ENCODE measurements around the gene PRR12.
A peak's percentile ranks its signal among the peaks of the same experiment; 100 is the strongest.

The PRR12 gene

GRCh38 chr19:49664171-49665035, 73.4 kb downstream of the PRR12 start:
- peak overlapping the region; percentile 73 for H3K4me3 ChIP-seq (ENCODE audit: low read depth, low read length)
- peak; percentile 10 for TF ChIP-seq CTCF (IDR thresholded peaks at IDR 0.05; ENCODE audit: low read depth, low read length, missing control alignments)
- in situ Hi-C loops (cut with HindIII; ENCODE audit: low sequenced_read_pairs) = no loop called here
- no peak for DNase-seq (ENCODE audit: low read depth)

GRCh38 chr19:49665036-49665350, 74.0 kb downstream of the PRR12 start:
- in situ Hi-C loops (cut with HindIII; ENCODE audit: low sequenced_read_pairs) = no loop called here
- no peak for TF ChIP-seq CTCF (IDR thresholded peaks at IDR 0.05; ENCODE audit: low read depth, low read length, missing control alignments)
- H3K4me3 ChIP-seq (ENCODE audit: low read depth, low read length) = peak overlapping the region; percentile 73
- no peak for DNase-seq (ENCODE audit: low read depth)

GRCh38 chr19:49665351-49666119, 74.6 kb downstream of the PRR12 start, which contains the start of the genes BCL2L12 and IRF3:
Gene BCL2L12 (plus strand): TSS chr19:49665933. CDS start chr19:49666693, 760 bp downstream.
Gene IRF3 (minus strand): TSS chr19:49665857. CDS start chr19:49664838, 1,019 bp downstream.
- in situ Hi-C loops (cut with HindIII; ENCODE audit: low sequenced_read_pairs) = no loop called here
- peak within 1 kb of the TSS; percentile 73 for H3K4me3 ChIP-seq (ENCODE audit: low read depth, low read length)
- TF ChIP-seq CTCF (IDR thresholded peaks at IDR 0.05; ENCODE audit: low read depth, low read length, missing control alignments) = no peak
- DNase-seq (ENCODE audit: low read depth) = peak; percentile 90

GRCh38 chr19:49666120-49666444, 75.1 kb downstream of the PRR12 start:
- TF ChIP-seq CTCF (IDR thresholded peaks at IDR 0.05; ENCODE audit: low read depth, low read length, missing control alignments) = no peak

GRCh38 chr19:49667473-49667872, 76.5 kb downstream of the PRR12 start:
- no peak for TF ChIP-seq CTCF (IDR thresholded peaks at IDR 0.05; ENCODE audit: low read depth, low read length, missing control alignments)
- H3K4me3 ChIP-seq (ENCODE audit: low read depth, low read length) = no peak overlapping the region
- in situ Hi-C loops (cut with HindIII; ENCODE audit: low sequenced_read_pairs) = no loop called here
- no peak for DNase-seq (ENCODE audit: low read depth)

More at GRCh38 chr19:49666120-49666444, 75.1 kb downstream of the PRR12 start:
- DNase-seq (ENCODE audit: low read depth) = no peak
- H3K4me3 ChIP-seq (ENCODE audit: low read depth, low read length) = peak overlapping the region; percentile 73
- in situ Hi-C loops (cut with HindIII; ENCODE audit: low sequenced_read_pairs) = no loop called here

- no peak for DNase-seq (ENCODE audit: low read depth)
- in situ Hi-C loops (cut with HindIII; ENCODE audit: low sequenced_read_pairs) = no loop called here
- H3K4me3 ChIP-seq (ENCODE audit: low read depth, low read length) = no peak overlapping the region
- no peak for TF ChIP-seq CTCF (IDR thresholded peaks at IDR 0.05; ENCODE audit: low read depth, low read length, missing control alignments)
These were observed 78.5 kb downstream of the PRR12 start for GRCh38 chr19:49669516-49669915.

All from astrocyte of the cerebellum (primary cell).